HEK293T (cell line): ENCODE data around the gene SORBS1.

Experiments
- CTCF ChIA-PET: fragments of 350-600 bp; formaldehyde crosslinking; extraction: SDS; loops from one replicate; lab custom pipeline; 2021; ENCODE audit warnings: antibody characterized with exemption, inconsistent platforms; lab: Yijun Ruan, JAX
- POLR2A ChIA-PET: fragments of 350-600 bp; formaldehyde crosslinking; extraction: SDS; loops from one replicate; lab custom pipeline; 2020; ENCODE audit warnings: antibody characterized with exemption, inconsistent platforms; lab: Yijun Ruan, JAX
- DNase-seq: peaks from one replicate; pipeline ENCODE4 v3.0.0; 2012; ENCODE audit warnings: mixed read lengths; ENCODE audit errors: extremely low spot score
- ARNT ChIP-seq: fragments of 450-650 bp; IDR thresholded peaks from 2 replicates; pipeline ENCODE4 v1.6.1; 2017; ENCODE audit warnings: mild to moderate bottlenecking
- BHLHE40 ChIP-seq: fragments of 450-650 bp; IDR thresholded peaks from 2 replicates; pipeline ENCODE4 v1.6.1; 2016; ENCODE audit warnings: mild to moderate bottlenecking, moderate library complexity, borderline replicate concordance
- CTBP1 ChIP-seq: fragments of 450-650 bp; IDR thresholded peaks from 2 replicates; pipeline ENCODE4 v1.6.1; 2016; ENCODE audit warnings: borderline replicate concordance
- ELF4 ChIP-seq: fragments of 450-650 bp; IDR thresholded peaks from 2 replicates; pipeline ENCODE4 v1.6.1; 2017; ENCODE audit warnings: antibody characterized with exemption
- FOXA1 ChIP-seq: fragments of 450-650 bp; IDR thresholded peaks from 2 replicates; pipeline ENCODE4 v1.6.1; 2016; ENCODE audit warnings: mild to moderate bottlenecking
- FOXK2 ChIP-seq: fragments of 450-650 bp; IDR thresholded peaks from 2 replicates; pipeline ENCODE4 v1.6.1; 2016; ENCODE audit warnings: mild to moderate bottlenecking
- FOXM1 ChIP-seq: fragments of 450-650 bp; IDR thresholded peaks from 2 replicates; pipeline ENCODE4 v1.6.1; 2017; ENCODE audit warnings: mild to moderate bottlenecking, borderline replicate concordance
- HDGF ChIP-seq: fragments of 450-650 bp; IDR thresholded peaks from 2 replicates; pipeline ENCODE4 v1.6.1; 2017; ENCODE audit warnings: antibody characterized with exemption, borderline replicate concordance
- L3MBTL2 ChIP-seq: fragments of 450-650 bp; conservative IDR thresholded peaks from 2 replicates; pipeline ENCODE4 v1.6.1; 2016; ENCODE audit warnings: mild to moderate bottlenecking
- LEF1 ChIP-seq: fragments of 450-650 bp; IDR thresholded peaks from 2 replicates; pipeline ENCODE4 v1.6.1; 2017; ENCODE audit warnings: mild to moderate bottlenecking, borderline replicate concordance
- NFRKB ChIP-seq: fragments of 450-650 bp; IDR thresholded peaks from 2 replicates; pipeline ENCODE4 v1.6.1; 2016; ENCODE audit warnings: mild to moderate bottlenecking, moderate library complexity
- SP1 ChIP-seq: fragments of 450-650 bp; IDR thresholded peaks from 2 replicates; pipeline ENCODE4 v1.6.1; 2017
- SUZ12 ChIP-seq: fragments of 450-650 bp; IDR thresholded peaks from 2 replicates; pipeline ENCODE4 v1.6.1; 2016; ENCODE audit warnings: mild to moderate bottlenecking
- TARDBP ChIP-seq: fragments of 450-650 bp; IDR thresholded peaks from 2 replicates; pipeline ENCODE4 v1.6.1; 2016
- ZNF384 ChIP-seq: fragments of 450-650 bp; IDR thresholded peaks from 2 replicates; pipeline ENCODE4 v1.6.1; 2016
- TF ChIP-seq, protein P1 (sequence below): fragments of 450-650 bp; IDR thresholded peaks from 2 replicates; pipeline ENCODE4 v1.6.1; 2016

SORBS1 gene

DNA sequence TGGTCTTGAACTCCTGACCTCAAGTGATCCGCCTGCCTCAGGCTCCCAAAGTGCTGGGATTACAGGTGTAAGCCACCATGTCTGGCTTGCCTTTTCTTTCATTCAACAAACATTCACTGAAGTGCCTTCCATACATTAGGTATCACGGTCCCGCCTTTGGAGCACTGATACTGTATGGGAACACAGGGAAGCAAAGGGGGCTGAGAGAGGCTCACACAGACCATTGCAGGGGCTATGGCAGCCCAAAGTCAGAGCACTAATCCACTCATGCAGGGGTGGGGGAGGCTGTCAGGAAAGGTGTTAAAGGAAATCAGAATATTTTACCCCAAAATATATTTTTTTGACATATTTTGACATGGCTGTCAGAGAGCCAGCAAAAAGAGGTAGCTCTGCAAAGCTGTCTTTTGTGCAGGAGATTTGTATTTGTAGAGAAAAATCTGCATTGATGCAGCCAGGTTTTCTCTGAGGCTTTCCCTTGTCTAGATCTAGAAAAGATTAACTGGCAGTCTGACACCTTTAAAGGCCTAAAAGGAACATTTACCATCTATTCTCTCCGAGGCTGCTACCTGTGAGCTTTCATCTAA, 228.4 kb downstream of the SORBS1 start:
- DNase-seq, result no peak
- TF ChIP-seq SUZ12, result no peak
- TF ChIP-seq L3MBTL2, result no peak
- ChIA-PET POLR2A (no interaction called here), CTCF (interaction anchor here (0.6 kb wide), 1 partner anchor 42 kb away, joined by 4 read pairs; no protein-coding TSS in a partner anchor)

DNA sequence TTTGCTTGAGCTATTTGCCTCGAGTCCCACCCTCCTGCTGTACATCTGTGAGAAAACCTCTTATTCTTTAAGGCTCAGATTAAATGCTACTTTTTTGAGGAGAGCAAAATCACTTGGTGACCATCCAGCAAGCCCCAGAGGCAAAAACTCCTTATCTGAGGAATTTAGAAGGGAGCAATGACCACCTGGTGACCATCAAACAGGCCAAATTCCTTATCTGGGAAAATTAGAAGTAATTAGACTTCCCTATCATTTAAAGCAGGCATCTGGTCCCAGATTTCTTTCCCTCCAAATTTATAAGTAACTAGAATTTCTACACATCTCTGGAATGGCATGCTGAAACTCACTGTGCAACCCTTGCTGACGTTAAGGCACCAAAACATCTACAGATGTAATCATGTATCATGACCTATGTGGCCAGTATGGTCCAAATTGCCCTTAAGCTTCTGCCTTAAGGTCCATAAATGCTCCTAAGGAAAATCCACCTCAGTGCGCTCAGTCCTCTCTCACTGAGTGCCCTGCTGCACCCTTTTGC, 229.5 kb downstream of the SORBS1 start:
- DNase-seq, result no peak
- TF ChIP-seq FOXM1 (no peak), ZNF384 (no peak), FOXK2 (no peak), NFRKB (no peak), FOXA1 (no peak), TARDBP (no peak), ELF4 (no peak)
- TF ChIP-seq, protein P1, sequence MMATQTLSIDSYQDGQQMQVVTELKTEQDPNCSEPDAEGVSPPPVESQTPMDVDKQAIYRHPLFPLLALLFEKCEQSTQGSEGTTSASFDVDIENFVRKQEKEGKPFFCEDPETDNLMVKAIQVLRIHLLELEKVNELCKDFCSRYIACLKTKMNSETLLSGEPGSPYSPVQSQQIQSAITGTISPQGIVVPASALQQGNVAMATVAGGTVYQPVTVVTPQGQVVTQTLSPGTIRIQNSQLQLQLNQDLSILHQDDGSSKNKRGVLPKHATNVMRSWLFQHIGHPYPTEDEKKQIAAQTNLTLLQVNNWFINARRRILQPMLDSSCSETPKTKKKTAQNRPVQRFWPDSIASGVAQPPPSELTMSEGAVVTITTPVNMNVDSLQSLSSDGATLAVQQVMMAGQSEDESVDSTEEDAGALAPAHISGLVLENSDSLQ, result no peak
- ChIA-PET POLR2A (no interaction called here), CTCF (interaction anchor here (0.5 kb wide), 1 partner anchor 11 kb away, joined by 3 read pairs; no protein-coding TSS in a partner anchor)

DNA sequence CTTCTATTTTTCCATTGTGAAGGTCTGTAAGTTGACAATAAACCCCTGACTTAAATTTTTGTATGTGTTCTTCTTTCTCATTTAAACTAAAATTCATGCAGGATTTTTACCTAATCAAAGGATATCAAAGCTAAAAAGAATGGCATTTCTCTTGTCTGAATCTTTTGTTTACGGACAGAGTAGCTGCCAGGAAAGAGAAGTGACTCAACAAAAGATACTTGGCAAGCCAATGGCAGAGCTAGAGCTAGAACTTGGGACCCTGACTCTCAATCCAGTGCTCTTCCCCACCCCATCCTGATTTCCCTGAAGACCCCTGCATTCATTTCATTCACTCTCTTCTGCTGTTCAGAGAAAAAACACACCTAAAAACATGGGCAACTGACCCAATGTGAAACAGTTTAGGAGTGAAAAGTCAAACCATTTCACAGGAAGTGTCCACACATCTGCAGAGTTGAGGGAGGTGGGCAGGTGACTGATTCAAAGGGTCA, 230.2 kb downstream of the SORBS1 start:
- no peak for DNase-seq
- CTCF ChIA-PET, result interaction anchor here (0.5 kb wide), 1 partner anchor 11 kb away, joined by 3 read pairs; no protein-coding TSS in a partner anchor
- TF ChIP-seq SP1, result no peak
- POLR2A ChIA-PET, result no interaction called here

DNA sequence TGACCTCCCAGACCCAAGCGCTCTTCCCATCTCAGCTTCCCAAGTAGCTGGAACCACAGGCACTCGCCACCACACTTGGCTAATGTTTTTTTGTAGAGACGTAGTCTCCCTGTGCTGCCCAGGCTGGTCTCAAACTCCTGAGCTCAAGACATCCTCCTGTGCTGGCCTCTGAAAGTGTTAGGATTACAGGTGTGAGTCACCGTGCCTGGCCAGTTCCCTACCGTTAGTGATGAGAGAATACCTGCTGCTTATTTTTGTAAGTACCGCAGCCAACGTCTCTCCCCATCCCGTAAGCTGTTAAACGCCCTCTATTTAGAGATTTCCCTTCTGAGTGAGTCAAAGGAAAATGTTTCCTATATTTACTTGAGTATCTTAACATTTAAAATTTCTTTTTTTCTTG, 231.9 kb downstream of the SORBS1 start:
- POLR2A ChIA-PET, result no interaction called here

DNA sequence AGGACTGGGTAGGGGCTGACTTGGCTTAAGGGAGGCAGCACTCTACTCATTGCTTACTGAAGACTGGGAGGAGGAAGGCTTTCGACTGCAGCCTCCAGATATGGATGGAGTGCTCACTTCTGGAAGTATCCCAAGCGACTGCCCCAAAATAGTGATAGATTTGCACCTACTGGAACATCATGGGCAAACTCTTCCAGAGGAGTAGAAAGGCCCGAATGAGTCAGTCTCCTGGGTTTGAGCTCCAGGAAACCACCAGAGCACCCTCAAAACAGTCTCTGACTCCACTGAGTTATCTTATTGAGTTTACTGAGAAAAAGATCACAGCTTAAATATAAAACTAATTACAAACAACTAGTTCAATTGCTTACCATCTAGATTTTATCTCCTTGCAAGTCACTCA, 233.2 kb downstream of the SORBS1 start:
- ChIA-PET CTCF (no interaction called here), POLR2A (no interaction called here)
- TF ChIP-seq FOXM1 (no peak), FOXK2 (no peak), LEF1 (no peak), HDGF (no peak), ELF4 (no peak), FOXA1 (no peak), NFRKB (no peak), SP1 (no peak), ZNF384 (no peak), L3MBTL2 (no peak), TARDBP (no peak), SUZ12 (no peak)
- TF ChIP-seq, protein P1, result no peak
- no peak for DNase-seq

More for the DNA sequence above, 231.9 kb downstream of the SORBS1 start:
- CTCF ChIA-PET, result interaction anchor here (0.8 kb wide), 1 partner anchor 11 kb away, joined by 3 read pairs; no protein-coding TSS in a partner anchor
- TF ChIP-seq BHLHE40, result no peak
- no peak for TF ChIP-seq ELF4
- no peak for TF ChIP-seq ARNT
- no peak for TF ChIP-seq NFRKB
- no peak for TF ChIP-seq FOXM1
- TF ChIP-seq ZNF384, result no peak
- TF ChIP-seq SP1, result no peak
- no peak for TF ChIP-seq LEF1
- TF ChIP-seq TARDBP, result no peak
- no peak for TF ChIP-seq HDGF
- TF ChIP-seq FOXK2, result no peak
- TF ChIP-seq, protein P1, result no peak
- DNase-seq, result no peak

DNA sequence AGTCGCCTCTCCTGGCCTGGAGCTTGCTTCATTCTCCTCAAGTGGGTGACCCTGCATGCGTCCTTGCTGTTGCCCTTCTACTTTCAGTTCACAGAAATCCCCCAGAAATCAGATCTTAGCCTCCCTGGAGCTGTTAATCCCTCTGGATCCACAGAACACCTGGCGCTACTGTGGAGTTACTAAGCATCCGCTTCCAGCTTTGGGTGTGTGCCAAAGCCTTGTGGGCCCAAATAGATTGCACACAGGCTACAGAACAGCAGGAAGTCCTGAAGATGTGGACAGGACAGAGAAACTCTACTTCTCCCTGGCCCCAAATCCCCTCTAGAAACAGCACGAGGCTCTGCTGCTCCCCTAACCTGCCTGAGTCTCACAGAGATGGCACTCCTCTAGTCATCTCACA, 233.8 kb downstream of the SORBS1 start:
- POLR2A ChIA-PET, result no interaction called here

More for the DNA sequence above, 233.8 kb downstream of the SORBS1 start:
- TF ChIP-seq FOXA1, result no peak
- no peak for TF ChIP-seq LEF1
- TF ChIP-seq BHLHE40, result no peak
- TF ChIP-seq ARNT, result no peak
- no peak for TF ChIP-seq L3MBTL2
- TF ChIP-seq ELF4, result no peak
- TF ChIP-seq SUZ12, result no peak
- no peak for TF ChIP-seq SP1
- TF ChIP-seq ZNF384, result no peak
- TF ChIP-seq, protein P1, result no peak
- TF ChIP-seq NFRKB, result no peak
- no peak for TF ChIP-seq FOXK2
- TF ChIP-seq CTBP1, result no peak
- no peak for TF ChIP-seq FOXM1
- TF ChIP-seq TARDBP, result no peak
- no peak for TF ChIP-seq HDGF
- CTCF ChIA-PET, result no interaction called here
- DNase-seq, result no peak
